OCI-LY7 (cell line): ENCODE measurements around the gene IRX2.

Experiments
- CTCF ChIP-seq: fragments of 200-600 bp; sonication (generic); conservative IDR thresholded peaks from 2 replicates; pipeline ENCODE4 v1.5.1; 2014; ENCODE audit warnings: mild to moderate bottlenecking, antibody characterized with exemption, low read length, moderate library complexity, mixed read lengths
- EZH2phosphoT487 ChIP-seq: fragments of 200-600 bp; sonication (generic); IDR thresholded peaks from 2 replicates; pipeline ENCODE4 v1.6.1; 2018; ENCODE audit warnings: low read depth, borderline replicate concordance, mild to moderate bottlenecking, mixed run types, antibody characterized with exemption, low read length, moderate library complexity, mixed read lengths

- TF ChIP-seq CTCF (no peak), EZH2phosphoT487 (no peak)
These were observed 9.5 kb downstream of the IRX2 start for GRCh38 chr5:2741956-2742355.
